H1 (cell line): ENCODE data around the gene ZNF100. TPM values are rescaled to one million over a fixed set of nuclear protein-coding genes. Genes with fewer than 3 reads are reported as not detected.

Experiments
- CTCF ChIA-PET: fragments of 300-600 bp; sonication (Branson Sonifier 250); formaldehyde crosslinking; loops from one replicate; lab custom pipeline; 2021; ENCODE audit not compliant: partially characterized antibody; lab: Charles Lee
- POLR2A ChIA-PET: fragments of 300-600 bp; sonication (Branson Sonifier 250); formaldehyde crosslinking; loops from one replicate; lab custom pipeline; 2021; ENCODE audit warnings: inconsistent platforms; ENCODE audit not compliant: partially characterized antibody; lab: Charles Lee
- DNase-seq, 2 experiments: peaks; one replicate each; pipeline versions ENCODE4 v3.0.0 to v3.0.0-alpha.2; 2010 to 2022; ENCODE audit warnings: low spot score in 2 of 2, low read depth in 1 of 2, mixed read lengths in 1 of 2
- FAIRE-seq: peaks from 2 replicates; lab custom pipeline; 2011; peaks lifted over from hg19 to GRCh38; lab: Jason Lieb, UNC
- H2AFZ ChIP-seq: 2 replicates; pipeline ENCODE4 v1.8.1; 2012; ENCODE audit warnings: low read length, inconsistent platforms
- H2AK5ac ChIP-seq: 2 replicates; pipeline ENCODE4 v1.6.1; 2013; ENCODE audit warnings: low read depth, low read length
- H2BK120ac ChIP-seq: replicated peaks from 2 replicates; pipeline ENCODE3; 2013; ENCODE audit warnings: low read depth, low read length, inconsistent platforms
- H2BK12ac ChIP-seq: 2 replicates; pipeline ENCODE4 v1.6.1; 2013; ENCODE audit warnings: low read depth, low read length
- H2BK15ac ChIP-seq: 2 replicates; pipeline ENCODE4 v1.6.1; 2013; ENCODE audit warnings: low read length
- H2BK20ac ChIP-seq: 2 replicates; pipeline ENCODE4 v1.6.1; 2013; ENCODE audit warnings: low read length
- H2BK5ac ChIP-seq: 2 replicates; pipeline ENCODE4 v1.6.1; 2013; ENCODE audit warnings: low read depth, low read length
- H3K14ac ChIP-seq: 2 replicates; pipeline ENCODE4 v1.6.1; 2013; ENCODE audit warnings: inconsistent platforms; ENCODE audit not compliant: insufficient read length
- H3K18ac ChIP-seq: 2 replicates; pipeline ENCODE4 v1.6.1; 2013; ENCODE audit warnings: low read length; ENCODE audit errors: extremely low read depth
- H3K23ac ChIP-seq: 2 replicates; pipeline ENCODE4 v1.6.1; 2013; ENCODE audit warnings: inconsistent platforms; ENCODE audit not compliant: insufficient read length
- H3K23me2 ChIP-seq: 2 replicates; pipeline ENCODE4 v1.6.1; 2013; ENCODE audit warnings: low read depth, low read length
- H3K27ac ChIP-seq: 2 replicates; pipeline ENCODE4 v1.6.1; 2011; ENCODE audit warnings: low read depth, low read length, inconsistent platforms
- H3K27me3 ChIP-seq, 4 experiments: replicated peaks in 1 of 4; 1 replicate in 1 of 4; 2 replicates in 3 of 4; pipeline versions ENCODE4 v1.6.1 to v1.8.1; 2011 to 2013; ENCODE audit warnings: low read length in 3 of 4, mild to moderate bottlenecking in 3 of 4, inconsistent platforms in 2 of 4, mixed read lengths in 2 of 4, moderate library complexity in 1 of 4; ENCODE audit not compliant: control insufficient read depth in 3 of 4, insufficient read depth in 3 of 4; ENCODE audit errors: extremely low read depth in 1 of 4
- H3K36me3 ChIP-seq, 4 experiments: 2 replicates each; pipeline versions ENCODE4 v1.6.1 to v1.8.1; 2011 to 2013; ENCODE audit warnings: mild to moderate bottlenecking in 4 of 4, low read length in 3 of 4, moderate library complexity in 2 of 4, control low read depth in 1 of 4, inconsistent platforms in 1 of 4; ENCODE audit not compliant: insufficient read depth in 4 of 4, control insufficient read depth in 2 of 4
- H3K4ac ChIP-seq: replicated peaks from 2 replicates; pipeline ENCODE3; 2013; ENCODE audit warnings: low read length, low read depth, mixed read lengths, inconsistent platforms; ENCODE audit not compliant: insufficient read length
- H3K4me1 ChIP-seq, 4 experiments: replicated peaks in 1 of 4; 1 replicate in 1 of 4; 2 replicates in 3 of 4; pipeline versions ENCODE4 v1.6.1 to v1.8.1; 2011 to 2013; ENCODE audit warnings: low read length in 3 of 4, inconsistent platforms in 2 of 4, mixed read lengths in 1 of 4; ENCODE audit not compliant: insufficient read depth in 4 of 4, control insufficient read depth in 3 of 4
- H3K4me2 ChIP-seq, 2 experiments: 2 replicates each; pipeline versions ENCODE4 v1.6.1 to v1.8.1; 2011 to 2013; ENCODE audit warnings: low read depth in 2 of 2, low read length in 2 of 2, control low read depth in 1 of 2, inconsistent platforms in 1 of 2, mild to moderate bottlenecking in 1 of 2; ENCODE audit not compliant: insufficient read depth in 1 of 2
- H3K4me3 ChIP-seq, 4 experiments: fragments of 200-600, 300-600 bp in 1 of 4; sonication (generic), shearing (Covaris generic), sonication (Bioruptor Twin) in 1 of 4; 2 replicates each; pipeline versions ENCODE4 v1.5.1 to v1.8.1; 2011 to 2016; ENCODE audit warnings: low read length in 4 of 4, low read depth in 3 of 4, control low read depth in 2 of 4, inconsistent platforms in 2 of 4, mild to moderate bottlenecking in 2 of 4, mixed read lengths in 1 of 4, moderate library complexity in 1 of 4; ENCODE audit not compliant: insufficient read depth in 2 of 4; ENCODE audit errors: extremely low read depth in 1 of 4
- H3K56ac ChIP-seq: replicated peaks from 2 replicates; pipeline ENCODE3; 2013; ENCODE audit warnings: low read depth, mild to moderate bottlenecking, mixed read lengths, low read length, inconsistent platforms; ENCODE audit not compliant: insufficient read length
- H3K79me1 ChIP-seq: 2 replicates; pipeline ENCODE4 v1.6.1; 2013; ENCODE audit warnings: low read depth, low read length, control low read depth
- H3K79me2 ChIP-seq, 2 experiments: 2 replicates each; pipeline versions ENCODE4 v1.6.1 to v1.8.1; 2012 to 2013; ENCODE audit warnings: low read length in 2 of 2, mild to moderate bottlenecking in 2 of 2, inconsistent platforms in 1 of 2; ENCODE audit not compliant: insufficient read depth in 2 of 2, control insufficient read depth in 1 of 2
- H3K9ac ChIP-seq, 4 experiments: replicated peaks in 1 of 4; 1 replicate in 1 of 4; 2 replicates in 3 of 4; pipeline versions ENCODE4 v1.6.1 to v1.8.1; 2011 to 2013; ENCODE audit warnings: low read depth in 3 of 4, low read length in 3 of 4, control low read depth in 2 of 4, mild to moderate bottlenecking in 2 of 4, moderate library complexity in 2 of 4, inconsistent platforms in 1 of 4; ENCODE audit errors: extremely low read depth in 1 of 4
- H3K9me3 ChIP-seq, 2 experiments: 2 replicates each; pipeline versions ENCODE4 v1.6.1 to v1.8.1; 2012 to 2013; ENCODE audit warnings: mild to moderate bottlenecking in 2 of 2, moderate library complexity in 2 of 2, control low read depth in 1 of 2, inconsistent platforms in 1 of 2, low read depth in 1 of 2, low read length in 1 of 2, mixed read lengths in 1 of 2; ENCODE audit not compliant: insufficient read depth in 2 of 2
- H4K20me1 ChIP-seq, 2 experiments: replicated peaks in 1 of 2; 2 replicates each; pipeline versions ENCODE3 to v1.8.1; 2011 to 2013; ENCODE audit warnings: inconsistent platforms in 2 of 2, low read length in 2 of 2, mild to moderate bottlenecking in 1 of 2; ENCODE audit not compliant: insufficient read depth in 2 of 2, control insufficient read depth in 1 of 2
- H4K5ac ChIP-seq: 2 replicates; pipeline ENCODE4 v1.6.1; 2013; ENCODE audit warnings: low read length, low read depth, mixed read lengths, inconsistent platforms; ENCODE audit not compliant: insufficient read length
- H4K8ac ChIP-seq: 2 replicates; pipeline ENCODE4 v1.8.0; 2013; ENCODE audit warnings: mild to moderate bottlenecking, moderate library complexity, low read length, inconsistent platforms; ENCODE audit not compliant: insufficient read depth; ENCODE audit errors: extremely low read depth
- H4K91ac ChIP-seq: replicated peaks from 2 replicates; pipeline ENCODE3; 2013; ENCODE audit warnings: low read length, mixed read lengths, inconsistent platforms; ENCODE audit not compliant: insufficient read length
- CBX5 ChIP-seq: fragments of 300-800, 300-1000 bp; sonication (generic); IDR thresholded peaks from 2 replicates; pipeline ENCODE4 v1.7.1; 2016; ENCODE audit warnings: antibody characterized with exemption, low read length, low read depth
- EGR1 ChIP-seq: IDR thresholded peaks from 2 replicates; pipeline ENCODE4 v1.6.1; 2011; ENCODE audit warnings: low read depth, low read length, borderline replicate concordance
- YY1 ChIP-seq: IDR thresholded peaks from 2 replicates; pipeline ENCODE4 v1.6.1; 2011; ENCODE audit warnings: low read depth, mild to moderate bottlenecking, low read length
- WGBS, 2 experiments: shearing (Covaris generic) in 1 of 2; methylation state at CpG; one replicate each; pipeline versions ENCODE4 v1.1.6 to v1.1.7; 2013 to 2015; ENCODE audit warnings: low lambda C conversion rate in 2 of 2, mixed read lengths in 2 of 2, inconsistent platforms in 1 of 2, low coverage in 1 of 2, missing lambda C conversion rate in 1 of 2; ENCODE audit not compliant: insufficient replicate concordance in 2 of 2, insufficient coverage in 1 of 2, insufficient read length in 1 of 2; ENCODE audit errors: extremely low coverage in 1 of 2, missing lambda C conversion rate in 1 of 2; 5-methylcytosine and 5-hydroxymethylcytosine counted together
- polyA plus RNA-seq, 7 experiments: library from polyadenylated mRNA; depleted of rRNA in 3 of 7; stranded (reverse) in 5 of 7; unstranded in 2 of 7; fragments of >200 nt in 5 of 7; fragments of 200-250 nt in 2 of 7; gene quantifications; 1 replicate in 5 of 7; 2 replicates in 1 of 7; 4 replicates in 1 of 7; pipeline versions ENCODE4 v1.2.1 to v1.2.3, GENCODE V29; 2011 to 2013; ENCODE audit warnings: missing spikeins in 2 of 7, mixed read lengths in 2 of 7
- total RNA-seq: library from RNA; stranded (reverse); fragmentation: NEBNext Ultra II Directional; extraction: Animal tissue kit (Norgen Biotek cat#: 25700); gene quantifications from 2 replicates; pipeline ENCODE4 v1.2.1, GENCODE V29; 2021

Gene ZNF100
- total and polyA plus RNA-seq, 2 of the 8 experiments (the other 6 are each of a cell fraction or from before 2014, with no cell fraction given): 4.9 to 30.8 TPM

DNA sequence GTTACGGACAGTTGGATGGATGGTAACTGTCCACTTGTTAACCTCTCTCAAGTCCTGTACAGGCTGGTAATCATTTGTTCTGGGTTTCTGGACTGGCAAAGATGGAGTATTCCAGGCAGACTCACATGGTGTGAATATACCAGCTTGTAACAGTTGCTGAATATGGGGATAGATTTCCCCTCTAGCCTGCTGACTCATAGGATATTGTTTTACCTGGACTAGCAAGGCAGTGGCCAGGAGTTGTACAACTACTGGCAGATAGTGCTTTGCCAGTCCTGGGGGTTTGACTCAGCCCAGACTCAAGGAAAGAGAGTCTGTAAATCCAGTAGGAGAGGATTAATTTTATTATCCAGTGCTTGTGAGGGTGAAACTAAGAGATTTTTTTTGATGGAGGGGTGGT is 74.0 kb downstream of the ZNF100 start:
- Histone ChIP-seq H3K9me3 (no peaks in the 10 kb centered on the region), H4K5ac (no peak overlapping the region), H3K18ac (no peak overlapping the region), H2AK5ac (no peak overlapping the region), H2BK15ac (no peak overlapping the region), H3K4me3 (no peak overlapping the region), H3K4ac (no peak overlapping the region), H3K14ac (no peak overlapping the region), H3K23me2 (no peaks in the 10 kb centered on the region), H2BK5ac (no peak overlapping the region), H4K91ac (no peak overlapping the region), H2BK120ac (no peak overlapping the region), H3K4me2 (no peak overlapping the region), H2AFZ (no peak overlapping the region), H3K36me3 (no peaks in the 10 kb centered on the region), H2BK12ac (no peak overlapping the region), H3K27me3 (no peaks in the 10 kb centered on the region), H3K79me2 (no peaks in the 10 kb centered on the region), H3K4me1 (peaks cover 0 to 8% (median 4%) of the 10 kb centered on the region in 4 experiments; a peak in 4 of 7 replicates), H3K79me1 (no peaks in the 10 kb centered on the region), H2BK20ac (no peak overlapping the region), H4K8ac (no peak overlapping the region), H4K20me1 (no peaks in the 10 kb centered on the region), H3K56ac (no peak overlapping the region), H3K9ac (no peak overlapping the region), H3K27ac (no peak overlapping the region), H3K23ac (no peak overlapping the region)
- no peak for DNase-seq
- POLR2A ChIA-PET: interaction anchor here (0.8 to 1.3 kb wide), 2 partner anchors 154 to 188 kb away, joined by 3 read pairs; partner anchors contain the start of gene ZNF429
- TF ChIP-seq CBX5 (no peak), YY1 (no peak), EGR1 (no peak)
- no peak for FAIRE-seq
- WGBS, 2 experiments: 100% methylated on average over 1 of the region's 1 CpG; no CpG with 5 or more reads in 1 of the 2 experiments
- CTCF ChIA-PET: interaction anchor here (0.6 to 2.6 kb wide), 4 partner anchors 103 to 1838 kb away, joined by 3 to 22 read pairs (median 5); no protein-coding TSS in a partner anchor
